Endothelial cell of umbilical vein (primary cell): ENCODE results near the gene SKP1. TPM values are rescaled to one million over a fixed set of nuclear protein-coding genes. Genes with fewer than 3 reads are reported as not detected.

ENCODE experiments used
- BruUV-seq: library from RNA; stranded (reverse); fragments of 400-500 nt; replicated peaks from 2 replicates; lab custom pipeline; 2021; lab: Mats Ljungman, UMichigan
- CTCF ChIA-PET: fragments of 300-600, 350-600 bp; sonication (Branson Sonifier 250); formaldehyde crosslinking; loops from one replicate; lab custom pipeline; 2021; ENCODE audit warnings: antibody characterized with exemption, inconsistent platforms; lab: Charles Lee
- POLR2A ChIA-PET: fragments of 300-600, 350-600 bp; sonication (Branson Sonifier 250); formaldehyde crosslinking; loops from one replicate; lab custom pipeline; 2021; ENCODE audit warnings: antibody characterized with exemption, inconsistent platforms; lab: Charles Lee
- DNase-seq: peaks from one replicate; pipeline ENCODE4 v3.0.0-alpha.2; 2011; ENCODE audit warnings: low read depth, low spot score
- FAIRE-seq: peaks from 2 replicates; lab custom pipeline; 2011; peaks lifted over from hg19 to GRCh38; lab: Jason Lieb, UNC
- H2AFZ ChIP-seq: 2 replicates; pipeline ENCODE4 v1.6.0; 2012; ENCODE audit warnings: low read depth, low read length, control low read depth, inconsistent platforms
- H3K27ac ChIP-seq: 2 replicates; pipeline ENCODE4 v1.5.1; 2011; ENCODE audit warnings: low read depth, mild to moderate bottlenecking, control low read depth, low read length, moderate library complexity; ENCODE audit not compliant: insufficient read depth
- H3K27me3 ChIP-seq, 2 experiments: 2 replicates each; pipeline versions ENCODE4 v1.6.0 to v1.6.1; 2011; ENCODE audit warnings: low read length in 2 of 2, mixed read lengths in 1 of 2; ENCODE audit not compliant: control insufficient read depth in 2 of 2, insufficient read depth in 2 of 2
- H3K36me3 ChIP-seq, 2 experiments: 2 replicates in 1 of 2; 3 replicates in 1 of 2; pipeline ENCODE4 v1.5.1; 2011; ENCODE audit warnings: low read length in 2 of 2, mild to moderate bottlenecking in 1 of 2, moderate library complexity in 1 of 2; ENCODE audit not compliant: control insufficient read depth in 2 of 2, insufficient read depth in 2 of 2; ENCODE audit errors: extremely low read depth in 1 of 2
- H3K4me1 ChIP-seq: 3 replicates; pipeline ENCODE4 v1.5.1; 2011; ENCODE audit warnings: mild to moderate bottlenecking, low read length; ENCODE audit not compliant: control insufficient read depth, insufficient read depth; ENCODE audit errors: extremely low read depth
- H3K4me2 ChIP-seq: 2 replicates; pipeline ENCODE4 v1.6.1; 2011; ENCODE audit warnings: low read length, control low read depth, mixed read lengths; ENCODE audit not compliant: insufficient read depth
- H3K4me3 ChIP-seq, 3 experiments: fragments of 200-600 bp in 1 of 3; sonication (generic), shearing (Covaris generic) in 1 of 3; replicated peaks in 1 of 3; 2 replicates each; pipeline ENCODE4 v1.5.1; 2011 to 2016; ENCODE audit warnings: control low read depth in 3 of 3, low read length in 3 of 3, mild to moderate bottlenecking in 2 of 3, inconsistent platforms in 1 of 3, low read depth in 1 of 3, moderate library complexity in 1 of 3; ENCODE audit not compliant: insufficient read depth in 1 of 3
- H3K79me2 ChIP-seq: 2 replicates; pipeline ENCODE4 v1.6.0; 2012; ENCODE audit warnings: low read length, inconsistent platforms; ENCODE audit not compliant: control insufficient read depth, insufficient read depth
- H3K9ac ChIP-seq: replicated peaks from 2 replicates; pipeline ENCODE3; 2011; ENCODE audit warnings: low read length, control low read depth; ENCODE audit not compliant: insufficient read depth; ENCODE audit errors: extremely low read depth
- H3K9me1 ChIP-seq: replicated peaks from 3 replicates; pipeline ENCODE4 v1.6.0; 2011; ENCODE audit warnings: mild to moderate bottlenecking, low read length; ENCODE audit not compliant: control insufficient read depth, insufficient read depth; ENCODE audit errors: extremely low read depth
- H3K9me3 ChIP-seq: replicated peaks from 2 replicates; pipeline ENCODE4 v1.5.1; 2012; ENCODE audit warnings: low read length, inconsistent platforms; ENCODE audit not compliant: control insufficient read depth, insufficient read depth
- H4K20me1 ChIP-seq: replicated peaks from 2 replicates; pipeline ENCODE3; 2011; ENCODE audit warnings: mild to moderate bottlenecking, low read length; ENCODE audit not compliant: control insufficient read depth, insufficient read depth; ENCODE audit errors: extremely low read depth
- EZH2 ChIP-seq: IDR thresholded peaks from 2 replicates; pipeline ENCODE4 v1.6.1; 2012; ENCODE audit warnings: borderline replicate concordance, low read depth, mild to moderate bottlenecking, moderate library complexity, low read length, inconsistent platforms; ENCODE audit not compliant: severe bottlenecking
- dilution Hi-C: fragments of 300-500 bp; cut with MboI; formaldehyde crosslinking; loops from one replicate; pipeline ENCODE4 v1.15.0; 2019; ENCODE audit warnings: low sequenced_read_pairs; ENCODE audit not compliant: extremely low pct_ligation_motif_present
- intact Hi-C: fragments of 100-400 bp; cut with micrococcal nuclease; formaldehyde crosslinking; loops from one replicate; pipeline ENCODE4 v1.10.0; 2022
- polyA plus RNA-seq, 4 experiments: library from polyadenylated mRNA; depleted of rRNA in 3 of 4; stranded (reverse) in 3 of 4; unstranded in 1 of 4; fragments of >200 nt; gene quantifications; 2 replicates each; pipeline versions ENCODE4 v1.2.1 to v1.2.3, GENCODE V29; 2011 to 2012; ENCODE audit warnings: missing spikeins in 1 of 4
- total RNA-seq: library from RNA; stranded (reverse); gene quantifications from 2 replicates; pipeline ENCODE4 v1.2.3, GENCODE V29; 2021
- TF ChIP-seq, protein P1 (sequence below), 2 donors: IDR thresholded peaks; 1 replicate in 1 of 2; 2 replicates in 1 of 2; pipeline ENCODE4 v1.5.1; 2011; ENCODE audit warnings: low read length in 2 of 2, mild to moderate bottlenecking in 2 of 2, moderate library complexity in 2 of 2, control low read depth in 1 of 2, inconsistent platforms in 1 of 2, low read depth in 1 of 2; ENCODE audit not compliant: insufficient read depth in 1 of 2; ENCODE audit errors: extremely low read depth in 1 of 2

Gene SKP1
- total and polyA plus RNA-seq, 2 donors (not counting 3 experiments of a cell fraction or from before 2014, with no cell fraction given): 214 to 320 TPM

DNA sequence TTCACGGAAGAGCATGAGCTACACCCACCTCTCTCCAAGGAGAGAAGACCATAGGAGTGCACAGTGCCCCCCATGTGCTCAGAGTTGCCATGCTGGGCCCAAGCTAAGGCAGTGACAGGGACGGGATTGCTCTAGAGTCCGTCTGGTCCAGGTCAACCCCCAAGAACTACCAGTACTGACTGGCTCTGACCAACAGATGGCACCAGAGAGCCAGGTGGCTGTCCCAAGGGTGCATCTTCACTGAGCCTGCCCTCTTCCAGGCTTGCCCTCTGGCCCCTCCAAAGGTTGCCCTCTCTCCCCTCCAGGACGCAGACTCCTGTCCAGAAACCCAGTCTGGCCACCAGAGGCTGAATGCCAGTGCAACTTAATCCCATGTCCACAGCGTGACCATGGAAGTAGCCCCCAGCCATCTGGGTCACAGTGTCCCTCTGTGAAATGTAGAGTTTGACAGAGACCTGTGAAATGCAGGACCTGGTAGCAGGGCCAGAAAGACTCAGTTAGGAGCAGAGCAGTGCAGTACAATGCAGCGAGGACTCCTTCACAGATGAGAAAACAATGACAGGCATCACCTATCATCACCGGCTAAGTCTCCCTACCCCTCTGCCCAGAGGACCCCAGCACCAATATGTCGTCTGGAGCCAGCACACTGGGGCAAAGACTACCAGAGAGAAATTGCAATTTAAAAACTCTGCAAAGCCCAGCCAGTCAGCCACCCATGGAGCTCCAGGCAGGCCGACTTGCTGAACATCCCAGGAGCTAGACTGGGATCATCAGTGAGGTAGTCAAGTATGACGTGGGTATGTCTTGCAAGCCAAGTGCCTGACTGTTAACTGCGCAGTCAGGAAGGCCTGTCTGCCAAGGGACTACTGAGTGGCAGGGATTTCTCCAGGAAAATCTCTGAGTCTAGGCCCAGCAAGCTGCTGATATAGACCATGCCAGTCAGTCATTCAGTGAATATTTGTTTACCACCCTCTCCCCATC lies 7.7 kb upstream of the SKP1 start:
- POLR2A ChIA-PET: interaction anchor here (1.8 kb wide), 1 partner anchor 42 kb away, joined by 4 read pairs; the partner anchor contains the start of gene PPP2CA
- Histone ChIP-seq H3K36me3 (no peaks in the 10 kb centered on the region), H3K9me1 (no peaks in the 10 kb centered on the region), H3K4me2 (no peak overlapping the region), H3K9ac (no peak overlapping the region), H4K20me1 (no peaks in the 10 kb centered on the region), H3K79me2 (no peaks in the 10 kb centered on the region), H3K4me3 (no peak overlapping the region), H3K4me1 (no peaks in the 10 kb centered on the region), H3K27ac (no peak overlapping the region), H3K27me3 (no peaks in the 10 kb centered on the region), H3K9me3 (no peaks in the 10 kb centered on the region), H2AFZ (no peak overlapping the region)
- BruUV-seq: no TSS peak
- peak; percentile 55 for DNase-seq
- dilution Hi-C loops (no loop called here), intact Hi-C loops (loop anchor here (1.0 kb wide), 1 partner anchor 105 kb away; no protein-coding TSS in a partner anchor)
- TF ChIP-seq, protein P1, sequence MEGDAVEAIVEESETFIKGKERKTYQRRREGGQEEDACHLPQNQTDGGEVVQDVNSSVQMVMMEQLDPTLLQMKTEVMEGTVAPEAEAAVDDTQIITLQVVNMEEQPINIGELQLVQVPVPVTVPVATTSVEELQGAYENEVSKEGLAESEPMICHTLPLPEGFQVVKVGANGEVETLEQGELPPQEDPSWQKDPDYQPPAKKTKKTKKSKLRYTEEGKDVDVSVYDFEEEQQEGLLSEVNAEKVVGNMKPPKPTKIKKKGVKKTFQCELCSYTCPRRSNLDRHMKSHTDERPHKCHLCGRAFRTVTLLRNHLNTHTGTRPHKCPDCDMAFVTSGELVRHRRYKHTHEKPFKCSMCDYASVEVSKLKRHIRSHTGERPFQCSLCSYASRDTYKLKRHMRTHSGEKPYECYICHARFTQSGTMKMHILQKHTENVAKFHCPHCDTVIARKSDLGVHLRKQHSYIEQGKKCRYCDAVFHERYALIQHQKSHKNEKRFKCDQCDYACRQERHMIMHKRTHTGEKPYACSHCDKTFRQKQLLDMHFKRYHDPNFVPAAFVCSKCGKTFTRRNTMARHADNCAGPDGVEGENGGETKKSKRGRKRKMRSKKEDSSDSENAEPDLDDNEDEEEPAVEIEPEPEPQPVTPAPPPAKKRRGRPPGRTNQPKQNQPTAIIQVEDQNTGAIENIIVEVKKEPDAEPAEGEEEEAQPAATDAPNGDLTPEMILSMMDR (IDR thresholded peaks at IDR 0.05; ENCODE audit: extremely low read depth in 1 of 2, insufficient read depth in 1 of 2, low read depth in 1 of 2, low read length in 2 of 2): peak; percentile 76 to 94
- TF ChIP-seq EZH2: no peak
- peak; percentile 93 for FAIRE-seq
- CTCF ChIA-PET: interaction anchor here (0.7 to 5.8 kb wide), 20 partner anchors 9 to 394 kb away, joined by 3 to 191 read pairs (median 5); partner anchors contain the start of gene PPP2CA
